Mucosa of descending colon (tissue), 3 donors: ENCODE data around the gene IQCE. TPM values are rescaled to one million over a fixed set of nuclear protein-coding genes. Genes with fewer than 3 reads are reported as not detected.

Experiments used
- ATAC-seq: fragments of 200-7000 bp; cut with Tn5 transposase; one replicate; pipeline ENCODE4 v1.9.1; 2020; ENCODE audit warnings: mild to moderate bottlenecking, moderate library complexity
- DNase-seq, 3 donors: peaks; one replicate each; pipeline ENCODE4 v3.0.0-alpha.2; 2020
- H3K36me3 ChIP-seq: fragments of 200-600 bp; one replicate; pipeline ENCODE4 v1.8.0; 2021; ENCODE audit warnings: low read depth, mild to moderate bottlenecking
- H3K4me1 ChIP-seq: fragments of 200-600 bp; one replicate; pipeline ENCODE4 v1.8.0; 2021; ENCODE audit warnings: low read depth, mild to moderate bottlenecking
- H3K4me3 ChIP-seq: fragments of 200-600 bp; one replicate; pipeline ENCODE4 v1.8.0; 2021; ENCODE audit warnings: mild to moderate bottlenecking
- H3K9me3 ChIP-seq: fragments of 200-600 bp; one replicate; pipeline ENCODE4 v1.8.0; 2021; ENCODE audit warnings: mild to moderate bottlenecking
- CTCF ChIP-seq: fragments of 200-600 bp; IDR thresholded peaks from one replicate; pipeline ENCODE4 v1.8.0; 2022; ENCODE audit warnings: antibody characterized with exemption, mild to moderate bottlenecking
- intact Hi-C, 2 donors: fragments of 100-400 bp; cut with DNase I in 1 of 2; cut with micrococcal nuclease in 1 of 2; formaldehyde crosslinking; loops; one replicate each; pipeline versions ENCODE4 v1.11.0 to v1.11.1; 2022; cut with DNase I, micrococcal nuclease
- long read RNA-seq, 2 donors: library from polyadenylated mRNA; unstranded; transcript quantifications; one replicate each; pipeline ENCODE4 v2.0.0, GENCODE V29; 2019 to 2021
- total RNA-seq, 3 donors: library from RNA; stranded (reverse); fragmentation: NEBNext Ultra II Directional in 2 of 3; extraction: Animal tissue kit (Norgen Biotek cat#: 25700) in 2 of 3; gene quantifications; one replicate each; pipeline versions ENCODE4 v1.2.1 to v1.2.4, GENCODE V29; 2021 to 2023
- donor health status: DM: no; HTN: no; CAD: no; lungs with moderate emphysema.
- donor health status: DM: no; HTN: no; CAD: no.
- donor health status: DM: no; HTN: yes; CAD: no.

IQCE gene
- 10 to 100 TPM; 27.9 to 41.2 (median 35.9) TPM for total RNA-seq
- long read RNA-seq, donor 1, full-length matches to known transcripts: 3 of 17 reads
- long read RNA-seq, donor 1, partial matches to known transcripts: 5 of 17 reads
- long read RNA-seq, donor 1, other reads (novel, unspliced or antisense): 9 of 17 reads
- long read RNA-seq, donor 2, partial matches to known transcripts: 8 of 13 reads
- long read RNA-seq, donor 2, other reads (novel, unspliced or antisense): 5 of 13 reads

- Histone ChIP-seq H3K4me3 (peak within 1 kb of the TSS; percentile 92), H3K9me3 (no peaks in the 10 kb centered on the region), H3K4me1 (peaks cover 34% of the 10 kb centered on the region), H3K36me3 (no peaks in the 10 kb centered on the region)
- DNase-seq (peak; percentile 92 to 97 (median 97)), ATAC-seq (peak; percentile 82)
- intact Hi-C loops: no loop called here
- no peak for TF ChIP-seq CTCF
These were observed at the start of gene IQCE for GRCh38 chr7:2558629-2559282. Gene IQCE, plus strand, starts transcription at chr7:2558979. Its CDS starts 203 bp downstream, at chr7:2559182.

- intact Hi-C loops: no loop called here
- no peak for TF ChIP-seq CTCF
- Histone ChIP-seq H3K36me3 (no peaks in the 10 kb centered on the region), H3K9me3 (no peaks in the 10 kb centered on the region), H3K4me1 (peaks cover 26% of the 10 kb centered on the region), H3K4me3 (no peak overlapping the region)
- DNase-seq: no peak
- ATAC-seq: no peak
These were observed 49.4 kb upstream of the IQCE start for GRCh38 chr7:2509298-2509906.

- no peak overlapping the region for H3K4me3 ChIP-seq
- intact Hi-C loops: no loop called here
- no peaks in the 10 kb centered on the region for H3K36me3 ChIP-seq
- DNase-seq (no peak), ATAC-seq (no peak)
- H3K9me3 ChIP-seq: no peaks in the 10 kb centered on the region
- TF ChIP-seq CTCF: no peak
- peaks cover 26% of the 10 kb centered on the region for H3K4me1 ChIP-seq
These were observed 48.5 kb upstream of the IQCE start for GRCh38 chr7:2510130-2510776.

DNA sequence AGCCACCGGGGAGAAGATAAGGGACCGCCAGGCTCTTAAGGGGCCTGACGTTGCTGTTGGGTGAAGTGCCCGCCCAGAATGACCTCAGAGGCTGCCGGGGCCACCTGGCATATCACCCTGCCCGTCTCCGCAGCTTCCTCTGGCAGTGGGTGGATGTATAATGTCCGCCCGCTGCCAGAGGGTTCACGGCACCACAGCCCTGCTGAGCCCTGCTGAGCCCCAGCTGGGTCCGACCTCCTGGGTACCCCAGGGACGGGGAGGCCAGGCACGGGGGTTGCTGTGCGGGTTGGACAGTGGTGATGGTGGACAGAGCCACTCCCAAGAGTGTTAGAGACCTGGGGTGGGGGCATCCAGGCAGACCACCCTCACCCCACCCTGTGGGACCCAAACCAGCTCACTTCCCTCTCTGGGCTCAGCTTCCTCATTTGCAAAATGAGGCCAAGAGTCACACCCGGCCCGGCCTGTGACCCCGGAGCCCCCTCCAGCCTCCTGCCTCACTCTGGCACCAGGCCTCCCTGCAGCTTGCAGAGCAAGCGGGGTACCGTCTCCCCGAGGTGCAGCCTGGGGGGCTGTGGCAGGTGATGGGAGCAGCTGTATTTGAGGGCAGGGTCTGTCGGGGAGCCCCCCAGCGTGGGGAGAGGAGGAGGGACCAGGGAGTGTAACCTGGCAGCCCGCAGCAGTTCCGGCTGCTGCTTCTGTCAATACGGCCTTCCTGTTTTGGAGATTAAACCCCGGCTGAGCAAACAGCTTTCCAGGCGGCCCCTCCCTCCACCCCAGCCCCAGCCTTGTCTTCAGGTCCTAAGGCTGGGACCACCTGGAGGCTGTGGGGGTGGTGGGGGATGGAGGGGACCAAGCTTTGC is 47.6 kb upstream of the IQCE start:
- peak; percentile 76 for ATAC-seq
- TF ChIP-seq CTCF: no peak
- Histone ChIP-seq H3K36me3 (no peaks in the 10 kb centered on the region), H3K4me3 (no peak overlapping the region), H3K4me1 (peaks cover 26% of the 10 kb centered on the region), H3K9me3 (no peaks in the 10 kb centered on the region)
- intact Hi-C loops: no loop called here
- DNase-seq: peak; percentile 65 to 86 (median 66)

GRCh38 chr7:2511769-2512168 is 47.0 kb upstream of the IQCE start:
- Histone ChIP-seq H3K9me3 (no peaks in the 10 kb centered on the region), H3K4me1 (peaks cover 26% of the 10 kb centered on the region), H3K36me3 (no peaks in the 10 kb centered on the region), H3K4me3 (no peak overlapping the region)
- no peak for DNase-seq
- intact Hi-C loops: no loop called here
- ATAC-seq: no peak
- no peak for TF ChIP-seq CTCF
